ENCODE data around the gene SLC38A9.

The SLC38A9 gene

GRCh38 chr5:55657443-55657842 is 54.7 kb downstream of the SLC38A9 start:
- FAIRE-seq = peak; percentile 53
- TF ChIP-seq POLR2A (IDR thresholded peaks at IDR 0.05; ENCODE audit: low read depth, low read length) = no peak
- no peak for DNase-seq (ENCODE audit: insufficient read length, low spot score)

- FAIRE-seq (peak; percentile 68), DNase-seq (ENCODE audit: insufficient read length, low spot score) (no peak)
- TF ChIP-seq POLR2A (IDR thresholded peaks at IDR 0.05; ENCODE audit: low read depth, low read length) = no peak
Measured at GRCh38 chr5:55650386-55650785, 61.7 kb downstream of the SLC38A9 start.

GRCh38 chr5:55649963-55650362 is 62.2 kb downstream of the SLC38A9 start:
- DNase-seq (ENCODE audit: insufficient read length, low spot score) (no peak), FAIRE-seq (no peak)
- no peak for TF ChIP-seq POLR2A (IDR thresholded peaks at IDR 0.05; ENCODE audit: low read depth, low read length)

GRCh38 chr5:55645304-55645703 is 66.8 kb downstream of the SLC38A9 start:
- FAIRE-seq (no peak), DNase-seq (ENCODE audit: insufficient read length, low spot score) (no peak)
- no peak for TF ChIP-seq POLR2A (IDR thresholded peaks at IDR 0.05; ENCODE audit: low read depth, low read length)

GRCh38 chr5:55638455-55638854 is 73.7 kb downstream of the SLC38A9 start:
- no peak for TF ChIP-seq POLR2A (IDR thresholded peaks at IDR 0.05; ENCODE audit: low read depth, low read length)
- DNase-seq (ENCODE audit: insufficient read length, low spot score) = no peak
- peak; percentile 23 for FAIRE-seq

- no peak for TF ChIP-seq POLR2A (IDR thresholded peaks at IDR 0.05; ENCODE audit: low read depth, low read length)
- DNase-seq (ENCODE audit: insufficient read length, low spot score) (no peak), FAIRE-seq (no peak)
Measured at GRCh38 chr5:55638051-55638450, 74.1 kb downstream of the SLC38A9 start.

GRCh38 chr5:55636683-55637082 is 75.4 kb downstream of the SLC38A9 start:
- FAIRE-seq (peak; percentile 87), DNase-seq (ENCODE audit: insufficient read length, low spot score) (no peak)
- TF ChIP-seq POLR2A (IDR thresholded peaks at IDR 0.05; ENCODE audit: low read depth, low read length) = no peak

- DNase-seq (ENCODE audit: insufficient read length, low spot score) = no peak
- FAIRE-seq = no peak
- no peak for TF ChIP-seq POLR2A (IDR thresholded peaks at IDR 0.05; ENCODE audit: low read depth, low read length)
Measured at GRCh38 chr5:55636177-55636576, 75.9 kb downstream of the SLC38A9 start.

- no peak for FAIRE-seq
- no peak for TF ChIP-seq POLR2A (IDR thresholded peaks at IDR 0.05; ENCODE audit: low read depth, low read length)
- DNase-seq (ENCODE audit: insufficient read length, low spot score) = no peak
Measured at GRCh38 chr5:55634866-55635265, 77.3 kb downstream of the SLC38A9 start.

GRCh38 chr5:55634209-55634805 is 77.8 kb downstream of the SLC38A9 start:
- TF ChIP-seq POLR2A (IDR thresholded peaks at IDR 0.05; ENCODE audit: low read depth, low read length) = no peak
- DNase-seq (ENCODE audit: insufficient read length, low spot score) (no peak), FAIRE-seq (no peak)

GRCh38 chr5:55633574-55634208 is 78.4 kb downstream of the SLC38A9 start:
- TF ChIP-seq POLR2A (IDR thresholded peaks at IDR 0.05; ENCODE audit: low read depth, low read length) = no peak
- FAIRE-seq (peak; percentile 84), DNase-seq (ENCODE audit: insufficient read length, low spot score) (peak; percentile 25)

- no peak for TF ChIP-seq POLR2A (IDR thresholded peaks at IDR 0.05; ENCODE audit: low read depth, low read length)
- FAIRE-seq (no peak), DNase-seq (ENCODE audit: insufficient read length, low spot score) (no peak)
Measured at GRCh38 chr5:55629815-55630214, 82.3 kb downstream of the SLC38A9 start.

GRCh38 chr5:55626790-55627189 is 85.3 kb downstream of the SLC38A9 start:
- DNase-seq (ENCODE audit: insufficient read length, low spot score) = no peak
- TF ChIP-seq POLR2A (IDR thresholded peaks at IDR 0.05; ENCODE audit: low read depth, low read length) = no peak
- FAIRE-seq = no peak

GRCh38 chr5:55625913-55626312 is 86.2 kb downstream of the SLC38A9 start:
- TF ChIP-seq POLR2A (IDR thresholded peaks at IDR 0.05; ENCODE audit: low read depth, low read length) = no peak
- FAIRE-seq = no peak
- DNase-seq (ENCODE audit: insufficient read length, low spot score) = no peak

GRCh38 chr5:55625589-55625909 is 86.6 kb downstream of the SLC38A9 start:
- TF ChIP-seq POLR2A (IDR thresholded peaks at IDR 0.05; ENCODE audit: low read depth, low read length) = no peak
- DNase-seq (ENCODE audit: insufficient read length, low spot score) = no peak
- no peak for FAIRE-seq
